HepG2 (cell line): Measurements from ENCODE around the gene PAPPA.

Experiments used
- CREB1 ChIP-seq, 2 experiments: fragments of 450-650 bp in 1 of 2; IDR thresholded peaks; 2 replicates each; pipeline ENCODE4 v1.6.1; 2016 to 2017; ENCODE audit warnings: control low read depth in 1 of 2, mild to moderate bottlenecking in 1 of 2, missing compliant biosample characterization in 1 of 2, missing genetic modification characterization in 1 of 2
- GABPA ChIP-seq, 2 experiments: IDR thresholded peaks; 2 replicates each; pipeline ENCODE4 v1.6.1; 2011 to 2016; ENCODE audit warnings: low read depth in 2 of 2, low read length in 1 of 2, missing biosample characterization in 1 of 2, missing genetic modification characterization in 1 of 2
- MED13 ChIP-seq: sonication (generic); formaldehyde crosslinking; IDR thresholded peaks from 2 replicates; pipeline ENCODE4 v1.5.0; 2020; ENCODE audit warnings: missing genetic modification reagents
- RAD21 ChIP-seq: fragments of 450-650 bp; formaldehyde crosslinking; IDR thresholded peaks from 2 replicates; pipeline ENCODE4 v1.5.0; 2020; ENCODE audit warnings: mild to moderate bottlenecking
- ZBTB43 ChIP-seq: sonication (generic); formaldehyde crosslinking; conservative IDR thresholded peaks from 2 replicates; pipeline ENCODE4 v1.4.0; 2020; ENCODE audit warnings: missing genetic modification reagents
- ZNF343 ChIP-seq: sonication (generic); formaldehyde crosslinking; IDR thresholded peaks from 2 replicates; pipeline ENCODE4 v1.4.0; 2020; ENCODE audit warnings: mild to moderate bottlenecking, missing genetic modification reagents
- ZNF446 ChIP-seq: sonication (generic); formaldehyde crosslinking; IDR thresholded peaks from 2 replicates; pipeline ENCODE4 v1.5.0; 2020; ENCODE audit warnings: mild to moderate bottlenecking, missing genetic modification reagents
- ZNF747 ChIP-seq: sonication (generic); formaldehyde crosslinking; IDR thresholded peaks from 2 replicates; pipeline ENCODE4 v1.8.1; 2023; ENCODE audit warnings: missing genetic modification reagents, mild to moderate bottlenecking, borderline replicate concordance
- ZNF766 ChIP-seq: sonication (generic); formaldehyde crosslinking; IDR thresholded peaks from 2 replicates; pipeline ENCODE4 v1.5.0; 2020; ENCODE audit warnings: missing genetic modification reagents, borderline replicate concordance

GRCh38 chr9:116323012-116323411 is 169.4 kb downstream of the PAPPA start:
- TF ChIP-seq ZNF747 (no peak), ZBTB43 (no peak), ZNF766 (no peak), CREB1 (IDR thresholded peaks at IDR 0.05) (no peak), CREB1 (CRISPR knock-in tag; IDR thresholded peaks at IDR 0.05) (no peak), ZNF446 (no peak), ZNF343 (CRISPR knock-in tag) (no peak), RAD21 (CRISPR knock-in tag) (no peak), MED13 (CRISPR knock-in tag) (no peak), GABPA (IDR thresholded peaks at IDR 0.05; ENCODE audit: low read depth, low read length) (no peak), GABPA (CRISPR knock-in tag; IDR thresholded peaks at IDR 0.05; ENCODE audit: low read depth) (no peak)
